Fibroblast of gingiva (primary cell): ENCODE results near the gene ZBTB17.
"Not testable (repeated sequence)": the region's sequence is repeated elsewhere in the genome, so short reads cannot be mapped to it uniquely, and the experiment has no call there.

Source experiments
- DNase-seq: peaks from one replicate; pipeline ENCODE4 v3.0.0-alpha.2; 2011; ENCODE audit warnings: low read depth

The ZBTB17 gene

DNA sequence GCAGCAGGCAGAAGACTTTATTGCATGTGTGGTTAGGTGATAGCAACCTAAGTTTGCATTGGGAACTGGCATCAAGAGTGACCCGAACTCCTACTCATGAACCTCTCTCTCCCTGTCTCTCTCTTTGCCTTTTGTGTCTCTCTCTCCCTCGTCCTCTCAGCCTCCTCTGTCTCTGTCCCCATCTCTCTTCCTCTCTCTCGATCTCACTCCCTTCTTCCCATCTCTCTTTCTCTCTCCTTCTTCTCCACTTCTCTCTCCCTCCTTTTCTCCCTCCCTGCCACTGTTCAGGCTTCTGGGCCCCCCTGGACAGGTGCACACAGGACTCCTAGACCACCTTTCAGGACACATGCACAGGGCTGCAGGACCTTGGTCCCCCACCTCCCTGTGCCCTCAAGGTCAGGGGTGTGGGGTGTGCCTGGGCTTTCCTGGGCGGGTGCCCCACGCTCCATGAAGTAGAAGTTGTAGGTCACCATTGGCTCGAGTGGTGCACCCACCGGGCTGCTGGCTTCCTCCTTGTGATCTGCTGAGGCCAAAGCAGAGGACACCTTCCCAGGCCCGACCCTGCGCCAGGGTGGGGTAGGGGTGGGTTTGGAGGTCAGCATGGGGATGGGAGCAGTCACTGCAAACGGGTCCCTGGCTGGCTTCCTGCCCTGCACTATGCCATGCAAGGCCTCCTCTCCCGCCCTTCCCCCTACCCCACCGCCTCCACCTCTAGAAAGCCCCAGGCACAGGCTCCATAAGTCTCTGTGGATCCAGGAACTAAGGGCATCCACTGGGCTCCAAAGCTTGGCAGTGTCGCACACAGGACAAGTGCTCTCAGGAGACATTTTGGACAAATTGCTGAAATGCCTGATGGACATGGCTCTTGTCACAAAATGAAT is 13.2 kb upstream of the ZBTB17 start:
- no peak for DNase-seq

- DNase-seq = no peak
Observed at GRCh38 chr1:15985611-15986297, 9.9 kb upstream of the ZBTB17 start.

DNA sequence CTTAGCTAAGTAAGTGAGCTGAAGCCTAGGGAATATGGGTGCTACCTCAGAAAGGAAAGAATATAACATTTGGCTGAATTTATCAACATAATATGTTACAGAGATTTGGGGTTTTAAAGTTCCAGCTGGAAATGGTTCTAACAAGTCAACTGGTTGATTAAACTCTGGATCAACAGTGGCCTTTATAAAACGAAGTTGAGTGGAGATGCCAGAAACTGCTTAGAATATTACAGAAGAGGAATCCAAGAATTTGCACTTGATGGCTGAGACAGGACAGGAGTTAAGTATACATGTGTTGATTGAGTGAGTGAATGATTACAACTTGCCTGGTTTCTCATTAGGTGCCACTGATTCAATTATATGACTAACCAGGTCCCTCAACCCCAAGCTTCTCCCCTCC is 7.4 kb upstream of the ZBTB17 start:
- no peak for DNase-seq

GRCh38 chr1:15981679-15982078 is 5.8 kb upstream of the ZBTB17 start:
- no peak for DNase-seq

DNA sequence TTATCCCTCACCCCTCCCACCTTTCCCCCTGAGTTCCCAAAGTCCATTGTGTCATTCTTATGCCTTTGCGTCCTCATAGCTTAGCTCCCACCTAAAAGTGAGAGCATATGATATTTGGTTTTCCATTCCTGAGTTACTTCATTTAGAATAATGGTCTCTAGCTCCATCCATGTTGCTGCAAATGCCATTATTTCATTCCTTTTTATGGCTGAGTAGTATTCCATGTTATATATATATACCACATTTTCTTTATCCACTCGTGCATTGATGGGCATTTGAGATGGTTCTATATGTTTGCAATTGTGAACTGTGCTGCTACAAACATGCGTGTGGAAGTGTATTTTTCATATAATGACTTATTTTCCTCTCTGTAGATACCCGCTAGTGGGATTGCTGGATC is 2.0 kb upstream of the ZBTB17 start:
- DNase-seq = not testable (repeated sequence)

DNA sequence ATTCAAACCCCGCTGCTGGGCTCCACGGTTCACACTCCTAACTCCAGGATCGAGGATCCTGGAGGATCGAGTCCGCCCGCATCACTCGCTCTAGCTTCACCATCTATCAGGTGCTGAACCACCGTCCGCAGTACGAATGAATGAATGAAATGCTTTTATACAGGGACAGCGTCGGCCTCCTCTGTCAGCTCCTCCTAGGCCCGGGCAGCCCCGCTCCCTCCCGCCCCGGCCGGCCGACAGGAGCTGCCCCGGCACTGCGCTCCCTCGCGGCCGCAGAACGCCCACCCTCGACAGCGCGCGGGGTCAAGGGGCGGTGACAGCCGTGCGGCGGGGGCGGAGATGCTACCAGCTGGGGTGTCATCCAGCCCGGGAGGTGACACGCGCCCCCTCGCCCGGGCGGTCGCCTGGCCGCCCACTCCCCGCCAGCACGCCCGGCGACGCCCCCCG is 520 bp downstream of the ZBTB17 start:
- DNase-seq = peak; percentile 42

GRCh38 chr1:15974855-15975254 is 1.0 kb downstream of the ZBTB17 start:
- DNase-seq = no peak

DNA sequence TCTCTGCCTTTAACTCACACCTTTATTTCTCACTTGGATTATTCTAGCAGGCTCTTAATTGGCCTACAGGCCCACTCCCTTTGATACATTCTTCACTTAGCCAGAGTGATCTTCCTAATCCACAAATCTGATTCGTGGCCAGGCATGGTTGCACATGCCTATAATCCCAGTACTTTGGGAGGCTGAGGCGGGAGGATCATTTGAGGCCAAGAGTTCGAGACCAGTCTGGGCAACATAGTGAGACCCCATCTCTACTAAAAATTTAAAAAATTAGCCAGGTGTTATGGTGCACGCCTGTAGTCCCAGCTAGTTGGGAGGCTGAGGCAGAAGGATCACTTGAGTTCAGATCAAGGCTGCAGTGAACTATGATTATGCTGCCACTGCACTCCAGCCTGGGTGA is 2.1 kb downstream of the ZBTB17 start:
- no peak for DNase-seq

- no peak for DNase-seq
Observed at GRCh38 chr1:15972409-15972808, 3.5 kb downstream of the ZBTB17 start.

DNA sequence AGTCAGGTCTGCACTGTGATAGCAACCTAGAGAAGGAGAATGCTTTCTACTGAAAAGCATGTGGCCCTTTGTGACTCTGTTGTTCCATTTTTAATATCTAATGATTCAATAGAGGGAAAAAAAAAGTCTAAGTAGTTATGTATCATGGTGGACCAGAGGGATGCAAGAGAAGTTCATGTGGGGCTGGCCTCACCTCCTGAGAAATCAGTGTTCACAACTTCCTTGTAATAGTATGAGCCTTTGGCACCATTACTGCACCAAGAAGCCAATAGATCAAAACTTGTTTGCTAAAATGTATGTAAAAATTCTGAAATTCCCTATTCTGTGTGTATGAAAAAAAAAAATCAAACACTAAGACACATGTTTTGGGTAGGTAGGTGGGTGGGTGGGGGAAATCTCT is 5.0 kb downstream of the ZBTB17 start:
- no peak for DNase-seq

DNA sequence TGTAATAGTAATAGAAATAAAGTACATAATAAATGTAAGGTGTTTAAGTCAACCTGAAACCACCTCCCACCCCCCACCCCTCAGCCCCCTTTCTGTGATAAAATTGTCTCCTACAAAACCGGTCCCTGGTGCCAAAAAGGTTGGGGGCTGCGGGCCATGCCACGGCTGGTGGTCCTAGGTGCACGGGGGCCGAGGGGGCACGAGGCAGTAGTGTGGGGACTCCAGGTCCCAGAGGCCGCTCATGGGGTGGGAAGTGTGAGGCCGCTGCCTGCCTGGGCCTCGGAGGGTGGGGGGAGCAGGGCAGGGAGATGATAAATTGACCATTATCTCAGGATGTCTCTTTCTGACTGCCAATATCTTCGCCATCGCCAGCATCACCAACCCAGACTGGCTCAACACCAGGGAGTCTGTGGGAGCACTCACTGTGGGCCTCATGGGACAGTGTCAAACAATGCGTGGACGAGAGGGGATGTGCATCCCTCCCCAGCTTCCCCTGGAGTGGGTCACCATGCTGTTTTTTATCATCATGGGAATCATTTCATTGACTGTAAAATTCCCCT is 6.5 kb downstream of the ZBTB17 start:
- no peak for DNase-seq

GRCh38 chr1:15968172-15968571 is 7.7 kb downstream of the ZBTB17 start:
- no peak for DNase-seq

GRCh38 chr1:15966956-15967344 is 9.0 kb downstream of the ZBTB17 start:
- DNase-seq = no peak

DNA sequence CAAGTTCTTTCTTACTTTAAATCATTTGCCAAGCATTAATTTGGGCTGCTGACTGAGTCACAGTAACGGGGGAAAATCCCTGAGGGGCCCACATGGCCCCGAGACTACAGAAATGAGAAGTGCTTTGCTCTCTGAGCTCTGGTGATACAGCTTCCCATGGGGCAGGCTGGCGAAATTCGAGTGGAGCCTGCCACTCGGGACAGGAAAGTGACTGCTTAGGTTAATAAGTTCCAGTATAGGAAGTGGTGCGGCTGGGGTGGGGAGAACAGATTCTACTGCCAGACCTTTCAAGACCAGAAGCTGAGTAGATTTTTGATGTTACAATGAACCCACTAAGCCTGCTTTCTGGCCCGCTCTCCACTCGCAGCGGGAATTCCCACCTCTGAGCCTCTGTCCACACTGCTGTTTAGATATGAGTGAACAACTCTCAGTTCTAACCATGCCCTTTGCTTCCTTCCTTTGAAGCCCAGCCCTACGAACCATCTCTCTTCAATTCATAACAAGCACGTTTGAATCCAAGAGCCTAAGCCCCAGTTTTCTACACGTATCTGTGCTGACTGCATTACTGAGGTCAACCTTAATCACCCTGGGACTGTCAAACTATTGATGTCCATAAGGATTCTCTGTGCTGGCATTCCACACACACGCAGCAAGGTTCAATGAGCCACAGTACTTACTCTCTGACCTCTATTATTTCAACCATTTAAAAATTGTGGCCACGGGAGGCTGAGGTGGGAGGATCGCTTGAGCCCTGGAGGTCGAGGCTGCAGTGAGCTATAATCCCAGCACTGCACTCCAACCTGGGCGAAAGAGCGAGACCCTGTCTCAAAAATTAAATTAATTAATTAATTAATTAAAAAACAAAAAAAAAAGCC is 9.6 kb downstream of the ZBTB17 start:
- peak; percentile 70 for DNase-seq

- peak; percentile 96 for DNase-seq
Observed at GRCh38 chr1:15965228-15965767, 10.6 kb downstream of the ZBTB17 start.

GRCh38 chr1:15963968-15964648 is 11.8 kb downstream of the ZBTB17 start:
- DNase-seq = no peak

- DNase-seq = no peak
Observed at GRCh38 chr1:15963363-15963967, 12.4 kb downstream of the ZBTB17 start.

DNA sequence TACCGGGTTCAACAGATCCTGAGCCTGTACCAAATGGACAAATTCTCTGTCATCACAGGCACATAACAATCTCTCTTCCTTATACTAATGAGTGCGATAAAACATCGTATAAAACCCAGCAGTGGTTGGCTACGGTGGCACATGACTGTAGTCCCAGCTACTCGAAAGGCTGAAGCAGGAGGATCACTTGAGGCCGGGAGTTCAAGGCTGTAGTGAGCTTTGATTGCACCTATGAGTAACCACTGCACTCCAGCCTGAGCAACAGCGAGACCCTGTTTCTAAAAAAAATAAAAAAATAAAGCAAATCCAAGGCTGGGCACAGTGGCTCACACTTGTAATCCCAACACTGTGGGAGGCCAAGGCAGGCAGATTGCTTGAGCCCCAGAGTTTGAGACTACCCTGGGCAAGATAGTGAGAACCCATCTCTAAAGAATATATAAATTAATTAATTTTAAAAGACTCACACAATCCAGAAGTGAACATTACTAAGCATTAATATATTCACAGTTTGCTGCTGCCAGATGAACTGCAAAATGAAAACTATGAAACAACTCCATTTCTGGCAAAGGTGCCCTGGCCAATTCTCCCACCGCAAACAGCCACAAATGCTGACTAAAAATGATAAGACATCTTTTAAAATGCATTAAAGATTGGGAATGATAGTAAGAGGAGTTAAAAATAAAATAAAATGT is 13.1 kb downstream of the ZBTB17 start:
- DNase-seq = no peak

- DNase-seq = no peak
Observed at GRCh38 chr1:15962176-15962575, 13.7 kb downstream of the ZBTB17 start.

- DNase-seq = no peak
Observed at GRCh38 chr1:15961492-15961891, 14.4 kb downstream of the ZBTB17 start.
